HCT116 (cell line): ENCODE data around the gene FOXF1. TPM values are rescaled to one million over a fixed set of nuclear protein-coding genes. Genes with fewer than 3 reads are reported as not detected.

ENCODE experiments used
- ATAC-seq: fragments of 200-7000 bp; cut with Tn5 transposase; 2 replicates; pipeline ENCODE4 v1.9.1; 2020; ENCODE audit warnings: mild to moderate bottlenecking, moderate library complexity
- BruUV-seq: library from RNA; stranded (reverse); fragments of 400-500 nt; replicated peaks from 2 replicates; lab custom pipeline; 2021; lab: Mats Ljungman, UMichigan
- CTCF ChIA-PET: fragments of 300-600 bp; sonication (Branson Sonifier 250); formaldehyde crosslinking; loops from one replicate; lab custom pipeline; 2021; ENCODE audit warnings: antibody characterized with exemption; lab: Charles Lee
- POLR2A ChIA-PET: fragments of 300-600, 350-600 bp; sonication (Branson Sonifier 250); formaldehyde crosslinking; loops from one replicate; lab custom pipeline; 2021; ENCODE audit warnings: antibody characterized with exemption; lab: Charles Lee
- RAD21 ChIA-PET, 2 experiments: fragments of 300-600 bp; sonication (Branson Sonifier 250); formaldehyde crosslinking; loops; one replicate each; lab custom pipeline; 2023; ENCODE audit warnings: low total read pairs in 2 of 2; ENCODE audit not compliant: uncharacterized antibody in 2 of 2, unreplicated experiment in 2 of 2, low non-redundant PET in 1 of 2; lab: Charles Lee
- DNase-seq: peaks from one replicate; pipeline ENCODE4 v3.0.0-alpha.2; 2010; ENCODE audit warnings: low read depth, low spot score
- H2AFZ ChIP-seq: fragments of 200-600 bp; shearing (Covaris generic), sonication (generic); 2 replicates; pipeline ENCODE4 v1.6.1; 2017; ENCODE audit warnings: low read depth, mixed run types, mixed read lengths, antibody characterized with exemption, low read length; ENCODE audit not compliant: poor library complexity, severe bottlenecking
- H3K27ac ChIP-seq: 2 replicates; pipeline ENCODE4 v1.5.1; 2012; ENCODE audit warnings: low read depth, low read length
- H3K27me3 ChIP-seq: fragments of 200-600 bp; sonication (generic); 2 replicates; pipeline ENCODE4 v1.6.1; 2016; ENCODE audit warnings: mixed run types, low read length, mixed read lengths; ENCODE audit not compliant: insufficient read depth
- H3K36me3 ChIP-seq, 2 experiments: fragments of 200-500 bp in 1 of 2; fragments of 200-600 bp in 1 of 2; sonication (Bioruptor generic) in 1 of 2; sonication (generic) in 1 of 2; 2 replicates each; pipeline versions ENCODE4 v1.5.1 to v1.6.1; 2014 to 2016; ENCODE audit warnings: low read length in 2 of 2, inconsistent platforms in 1 of 2, mixed read lengths in 1 of 2, mixed run types in 1 of 2; ENCODE audit not compliant: insufficient read depth in 2 of 2, control insufficient read depth in 1 of 2
- H3K4me1 ChIP-seq, 2 experiments: fragments of 200-600 bp in 1 of 2; sonication (generic) in 1 of 2; 2 replicates each; pipeline versions ENCODE4 v1.5.1 to v1.6.1; 2012 to 2017; ENCODE audit warnings: low read length in 2 of 2, inconsistent platforms in 1 of 2, mild to moderate bottlenecking in 1 of 2, mixed read lengths in 1 of 2, mixed run types in 1 of 2, moderate library complexity in 1 of 2; ENCODE audit not compliant: insufficient read depth in 2 of 2, control insufficient read depth in 1 of 2
- H3K4me2 ChIP-seq: fragments of 200-600 bp; sonication (generic); 2 replicates; pipeline ENCODE4 v1.6.1; 2017; ENCODE audit warnings: mixed run types, low read length, mixed read lengths
- H3K4me3 ChIP-seq, 2 experiments: fragments of 200-600 bp in 1 of 2; sonication (generic) in 1 of 2; replicated peaks in 1 of 2; 2 replicates each; pipeline ENCODE4 v1.5.1; 2011 to 2016; ENCODE audit warnings: low read length in 2 of 2, control low read depth in 1 of 2, low read depth in 1 of 2, mild to moderate bottlenecking in 1 of 2, mixed read lengths in 1 of 2, mixed run types in 1 of 2
- H3K79me2 ChIP-seq: fragments of 200-600 bp; sonication (generic); 2 replicates; pipeline ENCODE4 v1.6.1; 2017; ENCODE audit warnings: mild to moderate bottlenecking, mixed run types, low read length, moderate library complexity, mixed read lengths; ENCODE audit not compliant: insufficient read depth
- H3K9ac ChIP-seq: fragments of 200-600 bp; sonication (generic); 2 replicates; pipeline ENCODE4 v1.6.1; 2016; ENCODE audit warnings: low read length, mixed read lengths
- H3K9me2 ChIP-seq: fragments of 200-600 bp; sonication (generic), shearing (Covaris generic); 2 replicates; pipeline ENCODE4 v1.6.1; 2017; ENCODE audit warnings: mixed run types, mild to moderate bottlenecking, moderate library complexity; ENCODE audit not compliant: insufficient read depth
- H3K9me3 ChIP-seq, 2 experiments: fragments of 200-500 bp in 1 of 2; fragments of 200-600 bp in 1 of 2; sonication (Bioruptor generic) in 1 of 2; sonication (generic) in 1 of 2; 2 replicates each; pipeline ENCODE4 v1.6.1; 2014 to 2017; ENCODE audit warnings: low read length in 2 of 2, mixed read lengths in 2 of 2, inconsistent platforms in 1 of 2, low read depth in 1 of 2, mild to moderate bottlenecking in 1 of 2, mixed run types in 1 of 2, moderate library complexity in 1 of 2; ENCODE audit not compliant: control insufficient read depth in 1 of 2, insufficient read depth in 1 of 2
- H4K20me1 ChIP-seq: fragments of 200-600 bp; sonication (generic), shearing (Covaris generic); 2 replicates; pipeline ENCODE4 v1.6.1; 2017; ENCODE audit warnings: mixed run types, mild to moderate bottlenecking, moderate library complexity; ENCODE audit not compliant: insufficient read depth
- CBX3 ChIP-seq: IDR thresholded peaks from 2 replicates; pipeline ENCODE4 v1.6.1; 2012; ENCODE audit warnings: low read depth
- CEBPB ChIP-seq: IDR thresholded peaks from 2 replicates; pipeline ENCODE4 v1.6.1; 2012; ENCODE audit warnings: low read depth
- EGR1 ChIP-seq: IDR thresholded peaks from 2 replicates; pipeline ENCODE4 v1.6.1; 2012; ENCODE audit warnings: low read depth
- ELF1 ChIP-seq: IDR thresholded peaks from 2 replicates; pipeline ENCODE4 v1.6.1; 2012; ENCODE audit warnings: low read depth, borderline replicate concordance
- EZH2 ChIP-seq: fragments of 200-600 bp; sonication (generic); IDR thresholded peaks from 2 replicates; pipeline ENCODE4 v1.6.1; 2017; ENCODE audit warnings: antibody characterized with exemption, mixed run types
- EZH2phosphoT487 ChIP-seq: fragments of 200-600 bp; IDR thresholded peaks from 2 replicates; pipeline ENCODE4 v1.6.1; 2018; ENCODE audit warnings: antibody characterized with exemption, borderline replicate concordance
- FOSL1 ChIP-seq: IDR thresholded peaks from 2 replicates; pipeline ENCODE4 v1.6.1; 2012; ENCODE audit warnings: low read depth
- JUND ChIP-seq: IDR thresholded peaks from 2 replicates; pipeline ENCODE4 v1.6.1; 2012
- POLR2AphosphoS5 ChIP-seq: IDR thresholded peaks from 2 replicates; pipeline ENCODE4 v1.6.1; 2011; ENCODE audit warnings: mild to moderate bottlenecking, low read depth, low read length, moderate library complexity
- RAD21 ChIP-seq: IDR thresholded peaks from 2 replicates; pipeline ENCODE4 v1.6.1; 2012; ENCODE audit warnings: low read depth, mild to moderate bottlenecking
- SIN3A ChIP-seq: IDR thresholded peaks from 2 replicates; pipeline ENCODE4 v1.6.1; 2012; ENCODE audit warnings: low read depth
- SP1 ChIP-seq: IDR thresholded peaks from 2 replicates; pipeline ENCODE4 v1.6.1; 2012; ENCODE audit warnings: low read depth
- SRF ChIP-seq: IDR thresholded peaks from 2 replicates; pipeline ENCODE4 v1.6.1; 2012; ENCODE audit warnings: low read depth
- TCF7L2 ChIP-seq: IDR thresholded peaks from 2 replicates; pipeline ENCODE4 v1.7.0; 2011; ENCODE audit warnings: borderline replicate concordance, inconsistent platforms; ENCODE audit not compliant: insufficient read depth, insufficient read length; ENCODE audit errors: extremely low read depth
- ZFX ChIP-seq: fragments of 450-650 bp; IDR thresholded peaks from 2 replicates; pipeline ENCODE4 v1.6.1; 2017
- ZNF274 ChIP-seq: fragments of 200-500 bp; sonication (Bioruptor generic); IDR thresholded peaks from 2 replicates; pipeline ENCODE4 v1.6.1; 2014; ENCODE audit warnings: mild to moderate bottlenecking, low read depth, low read length, inconsistent platforms
- intact Hi-C: fragments of 100-400 bp; cut with micrococcal nuclease; formaldehyde crosslinking; loops from 2 replicates; pipeline ENCODE4 v1.10.0; 2022
- total RNA-seq: library from RNA; stranded (reverse); gene quantifications from one replicate; pipeline ENCODE4 v1.2.1, GENCODE V29; 2021; ENCODE audit not compliant: unreplicated experiment
- TF ChIP-seq, protein P1 (sequence below): IDR thresholded peaks from 2 replicates; pipeline ENCODE4 v1.6.1; 2012
- TF ChIP-seq, protein P2 (sequence below): IDR thresholded peaks from 2 replicates; pipeline ENCODE4 v1.6.1; 2012; ENCODE audit warnings: low read depth
- TF ChIP-seq, protein P3 (sequence below): IDR thresholded peaks from 2 replicates; pipeline ENCODE4 v1.6.1; 2011; ENCODE audit warnings: mild to moderate bottlenecking, low read length, moderate library complexity; ENCODE audit not compliant: insufficient replicate concordance; ENCODE audit errors: extremely low read depth
- TF ChIP-seq, protein P4 (sequence below), 3 experiments: fragments of 200-600 bp in 1 of 3; sonication (generic) in 1 of 3; IDR thresholded peaks in 2 of 3; conservative IDR thresholded peaks in 1 of 3; 2 replicates each; pipeline ENCODE4 v1.5.1; 2012 to 2017; ENCODE audit warnings: low read depth in 2 of 3, low read length in 2 of 3, antibody characterized with exemption in 1 of 3, borderline replicate concordance in 1 of 3, control low read depth in 1 of 3, mild to moderate bottlenecking in 1 of 3, mixed read lengths in 1 of 3, mixed run types in 1 of 3, moderate library complexity in 1 of 3; ENCODE audit not compliant: insufficient read depth in 1 of 3

FOXF1 gene
- total RNA-seq, 1 experiment from 2014 or later, result 2.4 TPM

DNA sequence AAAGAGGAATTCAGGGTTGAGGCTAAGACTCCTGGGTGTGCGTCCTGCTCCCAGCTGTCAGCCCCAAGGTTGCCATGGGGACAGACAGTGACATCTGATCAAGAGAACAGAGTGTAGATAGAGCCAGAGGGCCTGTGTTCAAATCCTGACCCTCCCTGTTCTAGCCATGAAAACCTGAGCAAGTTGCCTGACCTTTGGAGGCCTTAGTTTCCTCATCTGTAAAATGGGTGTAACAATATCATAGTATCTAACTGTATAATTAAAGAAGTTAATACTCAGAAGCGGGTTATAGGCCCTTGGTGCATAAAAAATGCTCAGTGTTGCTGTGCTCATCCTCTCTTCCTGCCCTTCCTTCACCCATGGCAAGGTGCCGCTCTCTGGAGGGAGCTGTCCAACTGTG, 28.7 kb upstream of the FOXF1 start:
- H2AFZ ChIP-seq, result no peak overlapping the region
- intact Hi-C loops, result no loop called here
- CTCF ChIA-PET, result interaction anchor here (1.2 kb wide), 1 partner anchor 153 kb away, joined by 3 read pairs; no protein-coding TSS in a partner anchor
- H4K20me1 ChIP-seq, result no peaks in the 10 kb centered on the region
- no peaks in the 10 kb centered on the region for H3K36me3 ChIP-seq
- H3K9me3 ChIP-seq, result peaks cover 6 to 14% of the 10 kb centered on the region in 2 experiments; a peak in 2 of 4 replicates
- peaks cover 8 to 18% of the 10 kb centered on the region in 2 experiments; a peak in 3 of 4 replicates for H3K4me1 ChIP-seq
- H3K27ac ChIP-seq, result no peak overlapping the region
- ATAC-seq (no peak), DNase-seq (no peak)
- POLR2A ChIA-PET, result no interaction called here
- no TSS peak for BruUV-seq
- no peaks in the 10 kb centered on the region for H3K9me2 ChIP-seq
- peaks cover 27% of the 10 kb centered on the region; the same call in 1 of the 2 replicates for H3K27me3 ChIP-seq
- RAD21 ChIA-PET, result no interaction called here
- H3K4me3 ChIP-seq, result no peak overlapping the region
- no peak overlapping the region for H3K4me2 ChIP-seq
- no peaks in the 10 kb centered on the region for H3K79me2 ChIP-seq
- H3K9ac ChIP-seq, result no peak overlapping the region
- TF ChIP-seq ZNF274 (no peak), SP1 (no peak), EZH2 (no peak), CEBPB (no peak), EGR1 (no peak), TCF7L2 (no peak), CBX3 (no peak), JUND (no peak), ZFX (no peak), RAD21 (no peak), SIN3A (no peak), SRF (no peak), EZH2phosphoT487 (no peak), POLR2AphosphoS5 (no peak), ELF1 (no peak), FOSL1 (no peak)
- TF ChIP-seq, protein P1, sequence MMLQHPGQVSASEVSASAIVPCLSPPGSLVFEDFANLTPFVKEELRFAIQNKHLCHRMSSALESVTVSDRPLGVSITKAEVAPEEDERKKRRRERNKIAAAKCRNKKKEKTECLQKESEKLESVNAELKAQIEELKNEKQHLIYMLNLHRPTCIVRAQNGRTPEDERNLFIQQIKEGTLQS, result no peak
- TF ChIP-seq, protein P2, sequence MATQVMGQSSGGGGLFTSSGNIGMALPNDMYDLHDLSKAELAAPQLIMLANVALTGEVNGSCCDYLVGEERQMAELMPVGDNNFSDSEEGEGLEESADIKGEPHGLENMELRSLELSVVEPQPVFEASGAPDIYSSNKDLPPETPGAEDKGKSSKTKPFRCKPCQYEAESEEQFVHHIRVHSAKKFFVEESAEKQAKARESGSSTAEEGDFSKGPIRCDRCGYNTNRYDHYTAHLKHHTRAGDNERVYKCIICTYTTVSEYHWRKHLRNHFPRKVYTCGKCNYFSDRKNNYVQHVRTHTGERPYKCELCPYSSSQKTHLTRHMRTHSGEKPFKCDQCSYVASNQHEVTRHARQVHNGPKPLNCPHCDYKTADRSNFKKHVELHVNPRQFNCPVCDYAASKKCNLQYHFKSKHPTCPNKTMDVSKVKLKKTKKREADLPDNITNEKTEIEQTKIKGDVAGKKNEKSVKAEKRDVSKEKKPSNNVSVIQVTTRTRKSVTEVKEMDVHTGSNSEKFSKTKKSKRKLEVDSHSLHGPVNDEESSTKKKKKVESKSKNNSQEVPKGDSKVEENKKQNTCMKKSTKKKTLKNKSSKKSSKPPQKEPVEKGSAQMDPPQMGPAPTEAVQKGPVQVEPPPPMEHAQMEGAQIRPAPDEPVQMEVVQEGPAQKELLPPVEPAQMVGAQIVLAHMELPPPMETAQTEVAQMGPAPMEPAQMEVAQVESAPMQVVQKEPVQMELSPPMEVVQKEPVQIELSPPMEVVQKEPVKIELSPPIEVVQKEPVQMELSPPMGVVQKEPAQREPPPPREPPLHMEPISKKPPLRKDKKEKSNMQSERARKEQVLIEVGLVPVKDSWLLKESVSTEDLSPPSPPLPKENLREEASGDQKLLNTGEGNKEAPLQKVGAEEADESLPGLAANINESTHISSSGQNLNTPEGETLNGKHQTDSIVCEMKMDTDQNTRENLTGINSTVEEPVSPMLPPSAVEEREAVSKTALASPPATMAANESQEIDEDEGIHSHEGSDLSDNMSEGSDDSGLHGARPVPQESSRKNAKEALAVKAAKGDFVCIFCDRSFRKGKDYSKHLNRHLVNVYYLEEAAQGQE, result no peak
- TF ChIP-seq, protein P3, sequence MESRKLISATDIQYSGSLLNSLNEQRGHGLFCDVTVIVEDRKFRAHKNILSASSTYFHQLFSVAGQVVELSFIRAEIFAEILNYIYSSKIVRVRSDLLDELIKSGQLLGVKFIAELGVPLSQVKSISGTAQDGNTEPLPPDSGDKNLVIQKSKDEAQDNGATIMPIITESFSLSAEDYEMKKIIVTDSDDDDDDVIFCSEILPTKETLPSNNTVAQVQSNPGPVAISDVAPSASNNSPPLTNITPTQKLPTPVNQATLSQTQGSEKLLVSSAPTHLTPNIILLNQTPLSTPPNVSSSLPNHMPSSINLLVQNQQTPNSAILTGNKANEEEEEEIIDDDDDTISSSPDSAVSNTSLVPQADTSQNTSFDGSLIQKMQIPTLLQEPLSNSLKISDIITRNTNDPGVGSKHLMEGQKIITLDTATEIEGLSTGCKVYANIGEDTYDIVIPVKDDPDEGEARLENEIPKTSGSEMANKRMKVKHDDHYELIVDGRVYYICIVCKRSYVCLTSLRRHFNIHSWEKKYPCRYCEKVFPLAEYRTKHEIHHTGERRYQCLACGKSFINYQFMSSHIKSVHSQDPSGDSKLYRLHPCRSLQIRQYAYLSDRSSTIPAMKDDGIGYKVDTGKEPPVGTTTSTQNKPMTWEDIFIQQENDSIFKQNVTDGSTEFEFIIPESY, result no peak
- TF ChIP-seq, protein P4, sequence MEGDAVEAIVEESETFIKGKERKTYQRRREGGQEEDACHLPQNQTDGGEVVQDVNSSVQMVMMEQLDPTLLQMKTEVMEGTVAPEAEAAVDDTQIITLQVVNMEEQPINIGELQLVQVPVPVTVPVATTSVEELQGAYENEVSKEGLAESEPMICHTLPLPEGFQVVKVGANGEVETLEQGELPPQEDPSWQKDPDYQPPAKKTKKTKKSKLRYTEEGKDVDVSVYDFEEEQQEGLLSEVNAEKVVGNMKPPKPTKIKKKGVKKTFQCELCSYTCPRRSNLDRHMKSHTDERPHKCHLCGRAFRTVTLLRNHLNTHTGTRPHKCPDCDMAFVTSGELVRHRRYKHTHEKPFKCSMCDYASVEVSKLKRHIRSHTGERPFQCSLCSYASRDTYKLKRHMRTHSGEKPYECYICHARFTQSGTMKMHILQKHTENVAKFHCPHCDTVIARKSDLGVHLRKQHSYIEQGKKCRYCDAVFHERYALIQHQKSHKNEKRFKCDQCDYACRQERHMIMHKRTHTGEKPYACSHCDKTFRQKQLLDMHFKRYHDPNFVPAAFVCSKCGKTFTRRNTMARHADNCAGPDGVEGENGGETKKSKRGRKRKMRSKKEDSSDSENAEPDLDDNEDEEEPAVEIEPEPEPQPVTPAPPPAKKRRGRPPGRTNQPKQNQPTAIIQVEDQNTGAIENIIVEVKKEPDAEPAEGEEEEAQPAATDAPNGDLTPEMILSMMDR (IDR thresholded peaks at IDR 0.05 in 2 of 3, conservative IDR thresholded peaks at IDR 0.05 in 1 of 3; ENCODE audit: borderline replicate concordance in 1 of 3, insufficient read depth in 1 of 3, low read depth in 2 of 3, low read length in 2 of 3), result no peak
